HG02759 (cell line): ENCODE results near the gene PPFIA4.

Source experiments
- ATAC-seq: cut with Tn5 transposase; IDR thresholded peaks from one replicate; pipeline ENCODE4 v1.9.1; 2021; ENCODE audit warnings: mild to moderate bottlenecking, moderate library complexity; ENCODE audit not compliant: unreplicated experiment

The PPFIA4 gene

GRCh38 chr1:203124546-203125317 lies 98.4 kb downstream of the PPFIA4 start:
- ATAC-seq = no peak

DNA sequence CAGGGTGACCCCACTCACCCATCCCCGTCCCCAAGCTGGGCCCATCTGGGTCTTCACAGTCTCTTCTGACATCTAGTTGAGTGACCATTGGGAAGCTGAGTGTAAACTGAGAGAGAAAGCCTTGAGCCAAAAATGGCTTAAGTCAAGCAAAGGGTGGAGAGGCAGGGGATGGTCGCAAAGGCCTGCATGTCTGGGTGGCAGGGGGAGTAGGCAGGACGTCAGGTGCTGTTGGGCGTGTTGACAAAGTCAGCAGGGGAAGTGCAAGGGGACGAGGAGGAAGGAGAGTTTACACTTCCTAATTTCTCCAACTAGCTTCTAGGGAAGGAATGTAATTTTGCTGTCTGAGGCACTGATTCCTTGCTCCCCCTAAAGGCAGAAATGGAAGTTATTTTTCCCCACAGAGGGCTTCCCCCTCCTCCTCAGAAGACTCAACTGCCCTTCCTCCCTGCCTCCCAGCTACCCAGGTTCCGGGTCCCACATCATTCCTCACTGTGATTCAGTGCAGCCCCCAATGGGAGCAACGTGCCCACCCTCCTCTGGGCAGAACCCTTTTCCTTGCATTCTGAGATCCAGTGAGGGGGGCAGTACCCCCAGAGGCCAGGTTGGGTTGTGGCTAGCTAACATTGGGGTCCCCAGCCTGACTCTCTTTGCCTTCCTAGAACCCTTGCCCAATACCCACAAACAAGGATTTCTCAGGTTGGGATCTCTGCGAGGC lies 100.0 kb downstream of the PPFIA4 start:
- no peak for ATAC-seq

DNA sequence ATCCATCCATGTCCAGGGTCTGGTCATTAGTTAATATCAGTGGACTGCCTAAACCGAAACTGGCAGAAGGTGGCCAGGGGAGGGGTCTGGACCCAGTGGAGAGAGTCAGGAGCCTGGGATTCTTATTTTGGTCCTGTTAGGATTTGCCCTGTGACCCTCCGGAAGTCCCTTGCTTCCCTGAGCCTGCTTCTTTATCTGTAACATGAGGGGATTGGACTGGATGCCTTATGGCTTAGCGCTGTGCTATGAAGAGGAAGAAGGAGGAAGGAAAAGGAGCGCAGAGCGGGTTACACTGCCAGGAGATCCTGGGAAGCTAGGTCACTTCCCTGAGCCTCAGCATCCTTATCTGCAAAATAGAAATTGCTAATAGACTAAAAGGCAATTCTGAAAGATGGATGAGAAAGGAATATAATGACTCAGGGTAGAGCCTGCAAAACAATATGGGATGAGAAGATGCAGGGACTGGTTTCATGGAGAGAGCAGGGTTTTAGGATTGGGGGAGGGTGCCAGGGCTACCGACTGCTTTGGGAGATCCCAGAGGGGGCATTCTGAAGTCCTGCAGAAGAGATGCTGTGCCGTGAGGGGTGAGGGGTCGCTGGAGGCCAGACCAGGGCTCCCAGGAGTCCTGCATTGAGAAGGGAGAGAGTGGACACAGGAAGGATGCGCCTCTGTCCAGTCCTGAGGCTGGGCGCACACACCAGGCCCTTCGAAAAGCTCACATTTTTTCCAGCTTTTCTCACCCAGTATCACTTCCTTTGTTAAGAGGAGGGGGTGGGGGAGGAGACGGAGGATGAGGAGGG lies 100.8 kb downstream of the PPFIA4 start:
- ATAC-seq = no peak

DNA sequence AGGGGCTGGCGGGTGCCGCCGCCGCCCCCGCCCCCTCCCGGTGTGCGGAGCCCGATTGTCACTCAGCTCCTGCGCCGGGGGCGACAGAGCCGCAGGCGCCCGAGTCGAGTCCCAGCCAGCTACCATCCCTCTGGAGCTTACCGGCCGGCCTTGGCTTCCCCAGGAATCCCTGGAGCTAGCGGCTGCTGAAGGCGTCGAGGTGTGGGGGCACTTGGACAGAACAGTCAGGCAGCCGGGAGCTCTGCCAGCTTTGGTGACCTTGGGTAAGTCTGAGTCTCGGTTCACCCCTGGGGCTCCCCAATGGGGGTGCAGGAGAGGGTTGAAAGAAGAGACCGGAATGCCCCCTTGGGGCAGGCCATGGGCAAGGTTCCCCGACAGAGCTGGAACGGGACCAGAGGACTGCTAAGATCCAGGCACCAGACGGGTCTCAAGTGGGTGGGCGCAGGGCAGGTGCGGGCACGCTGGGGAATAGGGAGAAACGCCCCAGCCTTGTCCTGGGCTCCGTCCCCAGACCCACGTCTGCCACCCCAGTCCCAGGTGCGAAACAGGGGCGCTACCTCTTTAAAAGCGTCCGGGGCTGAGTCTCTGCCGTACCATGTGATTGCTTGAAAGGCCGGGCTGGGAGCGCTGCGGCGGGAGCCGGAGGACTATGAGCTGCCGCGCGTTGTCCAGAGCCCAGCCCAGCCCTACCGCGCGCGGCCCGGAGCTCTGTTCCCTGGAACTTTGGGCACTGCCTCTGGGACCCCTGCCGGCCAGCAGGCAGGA lies 101.6 kb downstream of the PPFIA4 start, which contains the start of gene ADORA1:
ADORA1 (plus strand) TSS at position 61 of the 765 bp plus-strand sequence. CDS start 1,116 bp downstream, outside the sequence.
- no peak for ATAC-seq

DNA sequence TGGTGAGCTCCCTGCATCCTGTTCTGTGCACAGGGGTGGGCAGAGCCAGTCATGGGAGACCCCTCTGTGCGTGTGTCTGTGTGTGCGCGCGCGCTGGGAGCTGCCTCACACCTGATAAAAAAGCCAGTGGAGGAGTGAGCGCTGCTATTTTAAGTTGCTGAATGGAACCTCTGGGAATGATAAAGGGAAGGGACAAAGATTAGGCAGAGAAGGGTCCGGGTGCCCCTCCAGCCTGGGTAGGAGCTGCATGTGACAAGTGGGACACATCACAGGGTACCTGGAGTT lies 102.1 kb downstream of the PPFIA4 start:
- no peak for ATAC-seq
